NAMALWA (cell line): ENCODE results near the gene DPRX.

Source experiments
- DNase-seq: peaks from one replicate; pipeline ENCODE4 v3.0.0-alpha.2; 2015; ENCODE audit warnings: low spot score

Gene DPRX, protein sequence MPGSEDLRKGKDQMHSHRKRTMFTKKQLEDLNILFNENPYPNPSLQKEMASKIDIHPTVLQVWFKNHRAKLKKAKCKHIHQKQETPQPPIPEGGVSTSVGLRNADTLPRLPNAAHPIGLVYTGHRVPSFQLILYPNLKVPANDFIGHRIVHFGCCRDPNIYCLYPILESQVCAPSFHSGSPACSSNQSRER

DNA sequence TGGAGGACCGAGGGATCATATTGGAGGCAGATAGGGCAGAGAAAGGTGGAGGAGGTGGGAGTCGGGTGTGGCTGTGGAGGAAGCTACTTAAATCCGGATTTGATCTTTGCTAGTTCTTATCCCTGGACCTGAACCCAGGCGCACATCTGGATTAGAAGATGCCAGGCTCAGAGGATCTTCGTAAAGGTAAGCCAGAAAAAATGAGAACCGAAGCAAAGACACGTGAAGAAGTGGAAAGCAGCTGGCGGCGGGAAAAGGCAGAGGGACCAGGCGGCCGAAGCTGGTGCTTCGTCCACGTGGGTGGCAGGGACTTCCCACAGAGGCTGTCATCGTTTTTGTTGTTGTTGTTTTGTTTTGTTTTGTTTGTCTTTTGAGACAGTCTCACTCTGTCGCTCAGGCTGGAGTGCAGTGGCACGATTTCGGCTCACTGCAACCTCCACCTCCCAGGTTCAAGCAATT is at the start of gene DPRX:
Gene DPRX, plus strand, starts transcription at position 51 of the 459 bp plus-strand sequence. Its CDS starts 108 bp downstream, at position 159.
- no peak for DNase-seq

DNA sequence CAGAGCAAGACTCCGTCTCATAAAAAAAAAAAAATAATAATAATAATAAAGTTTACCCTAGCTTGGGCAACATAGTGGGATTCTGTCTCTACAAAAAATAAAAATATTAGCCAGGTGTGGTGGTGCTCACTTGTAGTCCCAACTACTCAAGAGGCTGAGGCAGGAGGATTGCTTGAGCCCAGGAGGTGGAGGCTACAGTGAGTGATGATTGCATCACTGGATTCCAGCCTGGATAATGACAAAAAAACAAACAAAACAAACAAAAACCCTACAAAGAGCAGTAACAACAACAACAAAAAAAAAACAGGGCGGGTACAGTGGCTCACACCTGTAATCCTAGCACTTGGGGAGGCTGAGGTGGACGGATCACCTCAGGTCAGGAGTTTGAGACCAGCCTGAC is 48.6 kb upstream of the DPRX start:
- no peak for DNase-seq

DNA sequence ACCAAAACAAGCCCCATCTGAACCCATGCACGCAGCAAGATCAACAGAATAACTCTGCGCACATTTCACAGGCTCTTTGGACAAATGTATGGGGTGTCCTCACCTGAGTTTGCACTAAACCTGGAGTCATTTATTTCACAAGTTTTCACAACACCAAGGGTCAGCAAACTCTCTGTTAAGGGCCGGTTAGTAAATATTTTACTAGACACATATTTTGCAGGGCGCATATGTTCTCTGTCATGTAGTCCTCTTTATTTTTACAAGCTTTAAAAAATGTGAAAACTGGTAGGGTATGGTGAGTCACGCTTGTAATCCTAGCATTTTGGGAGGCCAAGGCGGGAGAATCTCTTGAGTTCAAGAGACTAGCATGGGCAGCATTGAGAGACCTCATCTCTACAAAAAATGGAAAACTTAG is 45.5 kb upstream of the DPRX start:
- DNase-seq, result no peak

DNA sequence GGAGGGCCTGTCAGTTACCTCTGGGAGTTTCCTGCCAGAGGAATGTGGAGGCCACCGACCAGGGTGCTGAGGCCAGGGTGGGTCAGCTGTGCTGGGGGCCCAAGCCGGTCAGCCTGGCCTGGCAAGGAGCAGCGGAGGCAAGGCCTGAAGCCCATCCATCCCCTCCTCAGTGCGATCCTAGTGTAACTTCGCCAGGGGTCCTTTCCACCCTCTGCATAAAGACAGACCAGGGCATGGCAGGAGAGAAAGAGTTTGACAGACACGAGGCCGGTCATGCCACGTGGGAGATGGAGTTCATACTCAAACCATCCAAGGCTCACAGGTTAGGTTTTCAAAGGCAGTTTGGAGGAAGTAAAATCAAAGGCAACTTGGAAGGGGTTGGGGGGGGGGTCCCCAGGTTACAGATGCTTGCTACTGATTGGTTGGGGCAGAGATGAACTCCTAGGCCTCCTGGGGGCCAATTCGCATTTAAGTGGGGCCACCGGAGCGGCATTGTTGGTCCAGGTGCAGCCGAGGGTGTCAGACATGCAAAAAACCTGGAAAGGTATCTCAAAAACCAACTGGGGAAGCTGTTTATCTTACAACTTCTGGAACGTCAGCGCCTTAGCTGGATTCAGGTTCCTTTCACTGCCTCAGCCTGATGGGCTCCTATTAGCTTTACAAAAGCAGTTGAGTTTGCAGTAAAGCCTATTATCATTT is 36.8 kb upstream of the DPRX start:
- DNase-seq, result no peak

DNA sequence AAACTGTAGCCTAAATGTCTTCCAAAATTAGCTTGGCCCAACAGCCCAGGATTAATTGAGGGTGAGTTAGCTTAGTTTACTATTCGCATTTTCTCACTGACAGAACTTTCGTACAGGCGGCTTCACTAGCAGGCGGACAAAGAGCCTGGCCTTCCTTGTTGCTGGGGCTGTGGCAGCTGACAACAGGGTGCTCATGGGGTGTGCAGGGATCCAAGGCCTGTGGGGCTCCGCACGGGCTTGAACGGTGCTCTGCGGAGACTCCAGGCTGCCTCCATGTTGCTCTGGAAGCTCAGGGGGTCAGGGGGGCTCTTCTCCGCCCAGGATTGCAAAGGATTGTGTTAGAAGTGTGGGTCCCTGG is 36.3 kb upstream of the DPRX start:
- DNase-seq, result no peak

DNA sequence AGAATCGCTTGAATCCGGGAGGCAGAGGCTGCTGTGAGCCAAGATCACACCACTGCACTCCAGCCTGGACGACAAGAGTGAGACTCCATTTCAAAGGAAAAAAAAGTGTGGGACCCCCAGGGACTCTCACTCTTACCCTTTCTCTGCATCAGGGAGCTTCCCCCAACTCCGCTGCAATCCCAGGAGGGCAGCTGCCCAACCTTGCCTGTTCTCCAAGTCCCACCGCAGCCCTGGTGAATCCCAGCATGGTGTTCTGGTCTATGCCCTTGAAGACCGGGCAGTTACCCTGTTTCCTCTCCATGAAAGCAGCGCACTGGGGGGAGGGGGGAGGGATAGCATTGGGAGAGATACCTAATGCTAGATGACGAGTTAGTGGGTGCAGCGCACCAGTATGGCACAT is 35.7 kb upstream of the DPRX start:
- no peak for DNase-seq

DNA sequence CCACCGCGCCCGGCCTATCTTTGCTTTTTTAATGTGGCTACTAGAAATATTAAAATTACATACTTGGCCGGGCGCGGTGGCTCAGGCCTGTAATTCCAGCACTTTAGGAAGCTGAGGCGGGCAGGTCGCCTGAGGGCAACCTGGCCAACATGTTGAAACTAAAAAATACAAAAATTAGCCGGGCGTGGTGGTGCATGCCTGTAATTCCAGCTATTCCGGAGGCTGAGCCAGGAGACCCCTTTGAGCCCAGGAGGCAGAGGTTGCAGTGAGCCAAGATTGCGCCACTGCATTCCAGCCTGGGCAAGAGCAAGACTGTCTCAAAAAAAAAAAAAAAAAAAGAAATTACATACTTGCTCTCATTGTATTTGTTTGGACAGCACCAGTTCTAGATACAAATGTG is 34.8 kb upstream of the DPRX start:
- no peak for DNase-seq

DNA sequence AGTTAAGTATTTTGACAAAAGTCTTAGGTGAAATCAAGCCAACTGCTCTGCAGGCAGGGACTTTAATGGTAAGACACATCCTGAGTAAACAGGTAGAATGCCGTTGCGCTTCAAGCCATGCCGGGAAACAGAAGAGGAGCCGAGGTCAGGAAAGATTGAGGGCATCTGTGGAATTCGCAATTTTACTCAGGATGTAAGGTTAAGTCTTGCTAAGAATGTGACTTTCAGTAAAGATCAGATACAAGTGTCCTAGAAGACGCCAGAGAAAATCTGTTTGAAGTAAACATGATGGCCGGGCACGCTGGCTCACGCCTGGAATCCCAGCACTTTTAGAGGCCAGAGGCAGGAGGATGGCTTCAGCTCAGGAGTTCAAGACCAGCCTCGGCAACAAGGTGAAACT is 33.4 kb upstream of the DPRX start:
- no peak for DNase-seq

DNA sequence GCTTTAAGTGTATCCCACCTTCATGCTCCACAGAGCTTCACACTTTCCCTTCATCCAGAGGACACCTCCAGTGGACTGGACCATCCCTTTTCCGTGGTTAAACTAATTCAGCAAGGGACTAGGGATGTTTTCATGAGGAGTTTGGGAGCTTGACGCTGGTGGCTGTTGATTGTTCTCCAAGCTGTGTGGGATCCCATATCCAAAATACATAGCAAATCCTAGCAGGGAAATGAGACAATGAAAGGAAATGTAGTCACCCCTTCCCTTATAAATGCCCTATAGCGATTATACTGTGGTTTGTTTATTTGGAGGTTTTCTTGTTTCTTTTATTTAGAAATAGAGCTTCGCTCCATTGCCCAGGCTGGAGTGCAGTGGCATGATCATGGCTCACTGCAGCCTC is 31.6 kb upstream of the DPRX start:
- DNase-seq, result no peak

DNA sequence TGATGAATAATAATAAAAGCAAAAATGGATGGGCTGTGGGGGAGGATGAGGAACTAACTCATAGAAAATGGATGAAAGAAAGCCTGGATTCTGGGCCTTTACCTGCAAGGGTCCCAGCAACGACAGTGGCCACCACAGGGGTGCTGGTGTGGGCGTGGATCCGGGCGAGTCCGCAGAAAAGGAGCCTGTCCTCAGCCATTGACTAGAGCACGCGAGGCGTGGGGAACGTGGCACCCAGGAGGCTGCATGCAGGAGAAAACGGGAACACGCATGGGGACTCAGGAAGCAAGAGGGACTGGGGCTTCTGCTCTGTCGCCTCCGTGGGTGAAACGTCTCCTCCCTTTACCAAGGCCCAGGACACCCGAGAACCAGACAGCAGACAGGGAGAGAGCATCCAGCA is 25.8 kb upstream of the DPRX start:
- no peak for DNase-seq

DNA sequence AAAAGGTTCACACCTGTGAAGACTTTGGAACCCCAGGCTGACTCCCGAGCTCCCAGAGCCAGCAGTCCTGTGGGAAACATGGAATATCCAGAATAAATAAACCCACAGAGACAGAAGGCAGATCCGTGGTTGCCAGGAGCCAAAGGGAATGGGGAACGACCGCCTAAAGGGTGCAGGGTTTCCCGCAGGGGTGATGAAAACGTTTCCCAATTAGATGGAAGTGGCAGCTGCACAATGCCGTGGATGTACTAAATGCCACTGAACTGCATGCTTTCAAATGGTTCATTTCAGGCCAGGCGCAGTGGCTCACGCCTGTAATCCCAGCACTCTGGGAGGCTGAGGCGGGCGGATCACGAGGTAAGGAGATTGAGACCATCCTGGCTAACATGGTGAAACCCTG is 23.4 kb upstream of the DPRX start:
- no peak for DNase-seq

DNA sequence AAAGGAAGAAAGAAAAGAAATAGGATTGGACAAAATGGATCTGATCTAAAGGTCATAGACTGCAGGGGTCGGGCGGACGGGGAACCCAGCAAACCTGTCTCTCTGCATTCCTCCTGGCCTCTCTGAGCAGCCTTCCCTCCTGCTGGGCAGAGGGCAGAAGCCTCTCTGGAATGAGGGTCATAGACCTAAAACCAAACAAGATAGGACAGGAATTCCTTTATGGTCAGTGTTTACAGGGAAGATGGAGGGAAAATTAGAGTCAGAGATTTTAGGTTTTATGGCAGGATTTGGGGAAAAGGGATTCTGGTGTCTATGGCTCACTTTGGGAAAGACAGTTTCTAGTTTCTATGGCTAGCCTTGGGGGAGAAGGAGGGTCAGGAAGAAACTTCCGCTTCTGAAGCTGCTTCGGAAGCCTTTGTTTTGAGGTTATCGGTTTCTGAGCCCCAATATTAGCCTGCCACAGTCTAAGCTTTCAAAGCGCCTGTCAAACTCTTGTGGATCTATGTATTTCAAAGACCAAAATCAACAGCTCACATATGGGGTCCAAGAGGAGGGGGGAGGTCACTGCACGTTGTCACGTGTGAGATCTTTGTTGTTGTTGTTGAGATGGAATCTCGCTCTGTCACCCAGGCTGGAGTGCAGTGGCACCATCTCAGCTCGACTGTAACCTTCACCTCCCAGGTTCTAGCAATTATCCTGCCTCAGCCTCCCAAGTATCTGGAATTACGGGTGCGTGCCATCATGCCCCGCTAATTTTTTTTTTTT is 18.9 kb upstream of the DPRX start:
- DNase-seq, result no peak

DNA sequence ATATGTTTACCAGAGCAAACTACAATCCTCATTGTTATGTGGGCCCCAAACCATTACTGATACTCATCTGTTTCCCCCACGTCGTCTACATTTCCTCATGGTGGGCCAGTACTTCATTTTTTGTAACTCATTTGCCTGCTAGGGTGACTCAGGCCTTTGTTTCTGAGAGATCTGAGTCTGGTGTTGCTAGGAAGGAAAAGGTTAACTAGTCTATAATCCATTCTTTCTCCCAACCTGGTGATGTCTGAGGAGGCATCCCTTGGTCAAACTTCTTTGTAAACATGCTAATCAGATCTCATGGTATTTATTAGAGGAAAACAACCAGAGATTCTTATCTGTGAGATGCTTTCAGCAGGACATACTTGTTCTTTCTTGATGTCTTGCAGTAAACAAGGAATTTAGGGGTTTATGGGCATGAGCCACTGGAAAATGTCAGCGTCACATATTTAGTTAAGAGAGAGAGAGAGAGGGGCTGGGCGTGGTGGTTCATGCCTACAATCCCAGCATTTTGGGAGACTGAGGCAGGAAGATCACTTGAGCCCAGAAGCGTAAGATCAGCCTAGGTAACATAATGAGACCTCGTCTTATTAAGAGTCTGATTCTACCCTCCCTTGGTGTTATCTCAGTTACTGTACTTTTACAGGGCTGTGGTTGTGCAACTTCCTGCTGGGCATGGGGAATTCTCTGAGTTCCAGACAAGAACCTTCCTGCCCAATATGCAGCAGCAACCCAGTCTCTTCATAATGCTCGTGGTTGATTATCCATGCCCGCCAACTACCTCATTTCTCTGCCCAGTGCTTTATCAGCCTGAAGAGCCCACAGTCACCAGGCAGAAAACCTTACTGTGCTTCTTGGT is 9.7 kb upstream of the DPRX start:
- DNase-seq, result no peak

DNA sequence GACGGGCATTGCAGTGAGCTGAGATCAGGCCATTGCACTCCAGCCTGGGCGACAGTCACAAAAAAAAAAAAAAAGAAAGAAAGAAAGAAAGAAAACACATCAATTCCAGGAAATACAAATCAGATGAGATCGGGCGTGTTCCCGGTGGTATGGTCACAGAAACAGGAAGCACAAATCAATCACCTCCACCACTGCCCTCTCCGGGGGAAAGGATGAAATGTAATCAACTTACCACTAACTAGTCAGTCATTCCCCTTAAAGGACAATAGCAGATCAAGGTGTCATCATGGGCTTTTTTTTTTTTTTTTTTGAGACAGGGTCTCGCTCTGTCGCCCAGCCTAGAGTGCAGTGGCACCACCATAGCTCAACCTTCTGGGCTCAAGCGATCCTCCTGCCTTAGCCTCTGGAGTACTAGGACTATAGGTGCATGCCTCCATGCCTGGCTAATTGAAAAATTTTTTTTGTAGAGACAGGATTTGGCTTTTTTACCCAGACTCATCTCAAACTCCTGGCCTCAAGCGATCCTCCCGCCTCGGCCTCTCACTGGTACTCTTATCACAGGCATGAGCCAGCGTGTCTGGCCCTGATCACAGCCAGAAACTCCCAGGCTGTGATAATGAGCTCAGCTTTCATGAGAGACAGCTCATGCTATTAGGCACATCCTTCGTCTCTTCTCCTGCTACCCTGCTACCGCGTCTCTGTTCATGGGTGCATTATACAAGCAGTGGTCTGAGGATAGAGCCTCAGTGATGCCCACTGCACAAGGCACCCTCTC is 6.8 kb upstream of the DPRX start:
- DNase-seq, result no peak

DNA sequence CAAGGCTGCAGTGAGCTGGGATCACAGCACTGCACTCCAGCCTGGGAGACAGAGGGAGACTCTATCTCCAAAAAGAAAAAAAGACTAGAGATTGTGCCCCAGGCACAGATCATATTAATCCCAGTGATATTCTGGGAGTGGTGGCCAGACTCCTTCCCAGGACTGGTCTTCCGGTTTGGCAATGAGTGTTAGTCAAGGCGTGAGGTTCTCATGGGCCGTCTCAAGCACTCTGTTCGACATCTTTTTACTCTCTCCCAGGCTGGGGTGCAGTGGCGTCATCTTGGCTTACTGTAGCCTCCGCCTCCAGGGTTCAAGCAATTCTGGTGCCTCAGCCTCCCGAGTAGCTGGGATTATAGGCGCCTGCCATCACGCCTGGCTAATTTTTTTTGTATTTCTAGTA is 5.3 kb upstream of the DPRX start:
- DNase-seq, result no peak

DNA sequence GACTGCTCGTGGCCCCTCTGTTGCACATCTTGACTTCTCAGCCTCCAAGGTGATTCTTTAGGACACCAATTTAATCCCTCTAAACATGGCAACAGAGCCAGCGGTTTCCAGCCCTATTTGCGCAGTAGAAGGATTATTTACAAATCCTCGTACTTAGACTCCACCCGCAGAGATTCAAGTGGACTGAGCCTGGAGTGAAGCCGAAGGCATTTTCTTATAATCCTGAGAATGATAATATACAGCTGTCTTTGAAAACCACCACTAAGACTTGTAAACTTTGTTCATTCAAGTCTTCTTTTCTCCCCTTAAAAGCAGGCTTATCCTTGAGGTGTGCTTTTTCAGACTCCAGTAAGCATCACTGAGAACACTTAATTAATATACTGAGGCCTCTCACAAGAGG is 4.8 kb upstream of the DPRX start:
- DNase-seq, result no peak

DNA sequence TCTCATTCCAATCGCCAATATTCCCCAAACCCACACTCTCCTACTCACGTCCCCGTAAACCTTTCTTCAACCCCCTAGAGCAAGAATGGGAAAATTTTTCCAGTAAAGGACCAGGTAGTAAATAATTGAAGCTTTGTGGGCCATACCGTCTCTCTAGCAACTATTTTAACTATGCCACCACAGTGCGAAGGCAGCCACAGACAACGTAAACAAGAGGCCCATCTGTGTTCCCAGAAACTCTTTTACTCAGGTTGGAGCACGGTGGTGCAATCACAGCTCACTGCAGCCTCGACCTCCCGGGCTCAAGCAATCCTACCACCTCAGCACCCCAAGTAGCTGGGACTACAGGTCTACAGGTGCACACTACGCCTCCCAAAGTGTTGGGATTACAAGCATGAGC is 3.0 kb downstream of the DPRX start:
- DNase-seq, result no peak

DNA sequence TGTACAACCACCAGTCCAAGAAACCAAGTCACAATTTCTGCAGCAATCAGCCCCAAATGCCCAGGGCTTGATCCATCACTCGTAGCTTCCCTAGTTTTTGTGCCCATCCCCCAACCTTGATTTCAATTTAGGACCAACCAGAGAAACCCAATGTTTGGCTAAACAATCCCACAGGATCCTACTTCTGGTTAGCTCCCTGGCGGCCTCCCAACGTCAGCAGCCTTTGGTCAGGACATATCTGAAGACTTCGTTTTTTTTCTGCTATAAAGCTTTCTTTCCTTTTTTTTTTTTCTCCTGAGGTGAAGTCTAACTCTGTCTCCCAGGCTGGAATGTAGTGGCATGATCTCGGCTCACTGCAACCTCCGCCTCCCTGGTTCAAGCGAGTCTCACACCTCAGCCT is 7.7 kb downstream of the DPRX start:
- no peak for DNase-seq

DNA sequence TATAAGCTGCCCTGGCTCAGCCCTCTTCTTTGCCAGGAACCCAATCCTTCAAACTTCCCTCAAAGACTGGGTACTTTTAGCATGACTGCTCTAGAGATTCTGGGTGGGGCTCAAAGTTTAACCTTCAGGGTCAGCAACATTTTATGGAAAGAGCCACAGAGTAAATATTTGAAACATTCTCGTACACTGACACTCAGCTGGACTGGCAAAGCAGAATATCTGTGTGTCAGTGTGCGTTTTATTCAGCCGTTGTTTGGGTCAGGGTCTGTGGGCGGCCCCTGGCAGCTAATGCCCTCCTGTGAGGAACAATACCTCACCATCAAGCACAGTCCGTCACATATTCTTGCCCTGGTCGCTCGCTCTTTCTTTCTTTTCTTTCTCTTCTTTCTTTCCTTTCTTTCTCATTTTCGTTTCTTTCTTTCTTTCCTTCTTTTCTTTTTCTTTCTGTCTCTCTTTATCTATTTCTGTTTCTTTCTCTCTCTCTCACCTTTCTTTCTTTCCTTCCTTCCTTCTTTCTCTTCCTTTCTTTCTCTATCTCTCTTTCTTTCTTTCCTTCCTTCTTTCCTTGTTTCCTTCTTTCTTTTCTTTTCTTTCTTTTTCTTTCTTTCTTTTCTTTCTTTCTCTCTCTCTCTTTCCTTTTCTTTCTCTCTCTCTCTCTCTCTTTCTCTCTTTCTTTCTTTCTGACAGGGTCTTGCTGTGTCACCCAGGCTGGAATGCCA is 10.7 kb downstream of the DPRX start:
- no peak for DNase-seq

DNA sequence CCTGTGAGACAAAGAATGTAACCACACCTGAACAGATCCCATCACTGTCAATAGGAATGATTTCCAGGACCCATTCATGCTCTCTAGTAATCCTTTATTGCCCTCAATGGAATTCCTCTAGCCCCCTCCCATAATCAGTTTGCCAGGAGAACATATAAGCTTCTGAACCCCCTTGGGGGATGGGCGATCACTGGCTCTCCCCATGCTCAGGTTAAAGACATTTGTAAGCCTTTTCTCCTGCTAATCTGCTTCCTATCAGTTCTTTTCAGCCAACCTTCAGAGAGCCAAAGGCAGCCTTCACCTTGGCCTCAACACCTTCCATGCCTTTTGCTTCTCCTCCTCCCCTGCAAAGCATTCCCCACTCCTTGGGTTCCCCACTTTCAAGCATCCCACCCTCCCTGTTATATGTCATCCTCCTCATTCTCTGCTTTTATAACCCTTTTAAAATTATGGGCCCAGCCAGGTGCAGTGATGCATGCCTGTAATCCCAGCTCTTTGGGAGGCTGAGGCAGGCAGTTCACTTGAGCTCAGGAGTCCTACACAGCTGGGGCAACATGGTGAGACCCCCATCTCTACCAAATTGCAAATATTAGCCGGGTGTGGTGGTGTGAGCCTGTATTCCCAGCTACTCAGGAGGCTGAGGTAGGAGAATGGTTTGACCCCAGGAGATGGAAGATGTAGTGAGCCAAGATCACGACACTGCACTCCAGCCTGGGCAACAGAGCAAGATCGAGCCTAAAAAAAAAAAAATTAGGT is 12.4 kb downstream of the DPRX start:
- DNase-seq, result no peak
